Neural cell (in vitro differentiated cells): Measurements from ENCODE around the gene RNF144A. TPM values are rescaled to one million over a fixed set of nuclear protein-coding genes. Genes with fewer than 3 reads are reported as not detected.

ENCODE experiments used
- H2AFZ ChIP-seq: fragments of 200-600, 300-800 bp; sonication (generic), shearing (Covaris generic); 2 replicates; pipeline ENCODE4 v1.6.0; 2014; ENCODE audit warnings: low read depth, mild to moderate bottlenecking, antibody characterized with exemption, low read length, moderate library complexity
- H3F3A ChIP-seq: fragments of 200-600 bp; shearing (Covaris generic); 2 replicates; pipeline ENCODE4 v1.6.1; 2016; ENCODE audit warnings: mild to moderate bottlenecking, moderate library complexity, mixed read lengths, antibody characterized with exemption, low read length; ENCODE audit not compliant: insufficient read depth, poor library complexity, severe bottlenecking
- H3K27ac ChIP-seq: fragments of 200-600, 300-800 bp; sonication (generic), shearing (Covaris generic); 2 replicates; pipeline ENCODE4 v1.5.1; 2014; ENCODE audit warnings: mild to moderate bottlenecking, low read length, moderate library complexity
- H3K27me3 ChIP-seq: fragments of 300-800, 200-600 bp; sonication (generic), shearing (Covaris generic); 2 replicates; pipeline ENCODE4 v1.6.0; 2014; ENCODE audit warnings: mild to moderate bottlenecking, low read depth, low read length, moderate library complexity; ENCODE audit not compliant: insufficient read depth
- H3K36me3 ChIP-seq: fragments of 300-800, 200-600 bp; sonication (generic), shearing (Covaris generic); 2 replicates; pipeline ENCODE4 v1.5.1; 2014; ENCODE audit warnings: mild to moderate bottlenecking, antibody characterized with exemption, low read length, moderate library complexity; ENCODE audit not compliant: insufficient read depth
- H3K4me2 ChIP-seq: fragments of 300-800, 200-600 bp; sonication (generic), shearing (Covaris generic); 2 replicates; pipeline ENCODE4 v1.6.0; 2014; ENCODE audit warnings: mild to moderate bottlenecking, low read length
- H3K4me3 ChIP-seq: fragments of 300-800, 200-600 bp; sonication (generic), shearing (Covaris generic); 2 replicates; pipeline ENCODE4 v1.5.1; 2014; ENCODE audit warnings: mild to moderate bottlenecking, low read length, moderate library complexity
- H3K79me2 ChIP-seq: fragments of 200-600 bp; shearing (Covaris generic); replicated peaks from 2 replicates; pipeline ENCODE4 v1.6.0; 2014; ENCODE audit warnings: mild to moderate bottlenecking, low read length, moderate library complexity; ENCODE audit not compliant: insufficient read depth
- H3K9ac ChIP-seq: fragments of 300-800, 200-600 bp; sonication (generic), shearing (Covaris generic); 2 replicates; pipeline ENCODE4 v1.6.1; 2016; ENCODE audit warnings: mild to moderate bottlenecking, low read length, mixed read lengths
- H3K9me2 ChIP-seq: fragments of 200-600 bp; shearing (Covaris generic); 2 replicates; pipeline ENCODE4 v1.6.1; 2016; ENCODE audit warnings: mild to moderate bottlenecking, low read length, mixed read lengths; ENCODE audit not compliant: insufficient read depth
- H3K9me3 ChIP-seq: fragments of 200-600, 300-800 bp; sonication (generic), shearing (Covaris generic); 2 replicates; pipeline ENCODE4 v1.6.1; 2016; ENCODE audit warnings: mild to moderate bottlenecking, mixed run types, low read length, moderate library complexity, mixed read lengths
- H4K20me1 ChIP-seq: fragments of 200-600 bp; shearing (Covaris generic); 2 replicates; pipeline ENCODE4 v1.6.1; 2016; ENCODE audit warnings: mild to moderate bottlenecking, mixed run types; ENCODE audit not compliant: insufficient read depth
- CTCF ChIP-seq: fragments of 450-650 bp; IDR thresholded peaks from 2 replicates; pipeline ENCODE4 v1.5.1; 2014; ENCODE audit warnings: antibody characterized with exemption, mild to moderate bottlenecking, moderate library complexity; ENCODE audit not compliant: poor library complexity, severe bottlenecking
- EP300 ChIP-seq: fragments of 450-650 bp; conservative IDR thresholded peaks from 2 replicates; pipeline ENCODE4 v1.6.1; 2014; ENCODE audit warnings: antibody characterized with exemption, mild to moderate bottlenecking, moderate library complexity; ENCODE audit not compliant: poor library complexity, severe bottlenecking
- EZH2 ChIP-seq: fragments of 200-600, 300-800 bp; shearing (Covaris generic), sonication (generic); IDR thresholded peaks from 2 replicates; pipeline ENCODE4 v1.6.1; 2014; ENCODE audit warnings: antibody characterized with exemption, low read length, borderline replicate concordance, mild to moderate bottlenecking; ENCODE audit not compliant: insufficient read depth, poor library complexity, severe bottlenecking
- MXI1 ChIP-seq: fragments of 450-650 bp; conservative IDR thresholded peaks from 2 replicates; pipeline ENCODE4 v1.6.1; 2014; ENCODE audit warnings: antibody characterized with exemption, mild to moderate bottlenecking; ENCODE audit not compliant: poor library complexity, severe bottlenecking
- POLR2AphosphoS5 ChIP-seq: IDR thresholded peaks from 2 replicates; pipeline ENCODE4 v1.6.1; 2012
- RAD21 ChIP-seq: fragments of 450-650 bp; conservative IDR thresholded peaks from 2 replicates; pipeline ENCODE4 v1.6.1; 2014; ENCODE audit warnings: antibody characterized with exemption, mild to moderate bottlenecking, moderate library complexity
- REST ChIP-seq: IDR thresholded peaks from 2 replicates; pipeline ENCODE4 v1.6.1; 2012; ENCODE audit warnings: borderline replicate concordance
- SMC3 ChIP-seq: fragments of 450-650 bp; conservative IDR thresholded peaks from 2 replicates; pipeline ENCODE4 v1.6.1; 2014; ENCODE audit warnings: antibody characterized with exemption, mild to moderate bottlenecking, moderate library complexity; ENCODE audit not compliant: poor library complexity
- TAF1 ChIP-seq: IDR thresholded peaks from 2 replicates; pipeline ENCODE4 v1.6.1; 2012; ENCODE audit warnings: low read depth
- polyA plus RNA-seq: library from polyadenylated mRNA; depleted of rRNA; stranded (reverse); fragments of >200 nt; gene quantifications from 2 replicates; pipeline ENCODE4 v1.2.3, GENCODE V29; 2014

Gene RNF144A
- polyA plus RNA-seq, 1 donor from 2014 or later, result 26.9 TPM

GRCh38 chr2:6883448-6884122 is 33.6 kb upstream of the RNF144A start:
- H3K27ac ChIP-seq, result no peak overlapping the region
- no peaks in the 10 kb centered on the region for H3K9me3 ChIP-seq
- H3K4me3 ChIP-seq, result no peak overlapping the region
- no peak overlapping the region for H2AFZ ChIP-seq
- H3K4me2 ChIP-seq, result no peak overlapping the region
- no peaks in the 10 kb centered on the region for H4K20me1 ChIP-seq
- TF ChIP-seq POLR2AphosphoS5 (peak; percentile 53), EZH2 (no peak)
- H3K79me2 ChIP-seq, result no peaks in the 10 kb centered on the region
- H3K36me3 ChIP-seq, result no peaks in the 10 kb centered on the region
- no peak overlapping the region for H3K9ac ChIP-seq
- H3K9me2 ChIP-seq, result no peaks in the 10 kb centered on the region
- H3K27me3 ChIP-seq, result no peaks in the 10 kb centered on the region
- H3F3A ChIP-seq, result no peaks in the 10 kb centered on the region

GRCh38 chr2:6885551-6885950 is 31.7 kb upstream of the RNF144A start:
- Histone ChIP-seq H3K9ac (no peak overlapping the region), H3K9me2 (no peaks in the 10 kb centered on the region), H3K27me3 (no peaks in the 10 kb centered on the region), H3K4me2 (no peak overlapping the region), H3K9me3 (no peaks in the 10 kb centered on the region), H3K27ac (no peak overlapping the region), H4K20me1 (no peaks in the 10 kb centered on the region), H2AFZ (no peak overlapping the region), H3K79me2 (no peaks in the 10 kb centered on the region), H3K4me3 (no peak overlapping the region), H3F3A (no peaks in the 10 kb centered on the region), H3K36me3 (no peaks in the 10 kb centered on the region)
- no peak for TF ChIP-seq TAF1
- no peak for TF ChIP-seq SMC3
- TF ChIP-seq POLR2AphosphoS5, result no peak
- TF ChIP-seq MXI1, result no peak
- TF ChIP-seq EZH2, result no peak
- no peak for TF ChIP-seq EP300
- no peak for TF ChIP-seq REST
- no peak for TF ChIP-seq RAD21
- TF ChIP-seq CTCF, result no peak
